NCI-H2107 treated with DMSO at 0.1 percent for 48 hours (cell line): ENCODE measurements around the gene CAPN7.

Source experiments
- DNase-seq: peaks from one replicate; lab custom pipeline; 2025; ENCODE audit not compliant: unreplicated experiment; lab: John Stamatoyannopoulos, UW

Gene CAPN7

DNA sequence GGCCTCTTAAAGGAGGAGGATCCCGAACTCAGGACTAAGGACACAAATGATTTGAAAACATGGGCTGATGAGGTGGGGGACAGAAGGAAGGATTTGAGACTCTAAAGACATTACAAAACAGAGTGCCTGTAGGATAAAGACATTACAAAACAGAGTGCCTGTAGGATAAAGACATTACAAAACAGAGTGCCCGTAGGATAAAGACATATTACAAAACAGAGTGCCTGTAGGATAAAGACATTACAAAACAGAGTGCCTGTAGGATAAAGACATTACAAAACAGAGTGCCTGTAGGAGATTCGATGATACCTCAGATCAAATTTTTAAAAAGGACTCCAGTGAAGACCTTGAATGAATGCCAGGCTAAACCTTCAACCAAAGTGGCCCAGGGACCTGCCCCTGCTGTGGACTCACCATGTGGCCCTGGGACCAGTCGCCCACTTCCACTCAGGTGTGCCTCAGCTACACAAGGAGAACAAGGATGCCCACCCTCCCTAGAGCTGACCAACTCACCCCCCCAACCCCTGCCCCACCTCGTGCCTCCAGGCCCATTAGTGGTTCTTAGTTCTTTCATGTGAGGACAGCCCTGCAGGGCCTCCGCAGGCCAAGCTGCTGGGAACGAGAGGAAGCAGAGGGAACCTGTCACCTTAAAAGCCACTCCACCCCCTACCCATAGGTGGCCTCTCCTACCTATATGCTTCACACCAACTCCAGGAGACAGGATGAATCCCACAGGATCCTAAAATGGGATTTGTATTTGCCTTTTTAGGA, 66.6 kb downstream of the CAPN7 start:
- no peak for DNase-seq

GRCh38 chr3:15273227-15273626, 67.2 kb downstream of the CAPN7 start:
- no peak for DNase-seq

- DNase-seq = no peak
These were observed 70.1 kb downstream of the CAPN7 start for GRCh38 chr3:15276028-15276724.

GRCh38 chr3:15277861-15278500, 71.9 kb downstream of the CAPN7 start:
- DNase-seq = no peak

DNA sequence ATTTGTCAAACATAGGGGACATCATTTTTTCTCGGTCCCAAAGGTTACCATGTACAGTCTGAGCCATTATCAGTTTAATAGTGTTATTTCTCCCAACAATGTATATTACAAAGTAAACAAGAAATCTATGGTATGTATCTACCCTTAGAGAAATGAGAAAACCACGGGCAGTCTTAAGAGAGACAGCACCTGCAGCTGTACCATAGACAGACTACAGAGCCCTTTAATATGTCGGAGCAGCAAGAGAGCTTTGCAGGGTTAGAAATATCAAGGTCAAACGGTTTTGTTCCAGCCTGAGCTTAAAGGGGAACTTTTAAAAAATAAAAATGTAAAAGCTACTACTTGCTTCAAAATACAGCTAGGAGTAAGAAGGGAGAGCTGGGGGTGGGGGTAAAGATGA, 73.2 kb downstream of the CAPN7 start:
- no peak for DNase-seq

- no peak for DNase-seq
These were observed 73.8 kb downstream of the CAPN7 start for GRCh38 chr3:15279671-15280402.

- DNase-seq = no peak
These were observed 74.9 kb downstream of the CAPN7 start for GRCh38 chr3:15280853-15281532.

GRCh38 chr3:15281817-15282216, 75.8 kb downstream of the CAPN7 start:
- DNase-seq = no peak

GRCh38 chr3:15283702-15284101, 77.7 kb downstream of the CAPN7 start:
- no peak for DNase-seq

GRCh38 chr3:15284121-15284889, 78.3 kb downstream of the CAPN7 start:
- peak; percentile 76 for DNase-seq

GRCh38 chr3:15286022-15286421, 80.0 kb downstream of the CAPN7 start:
- no peak for DNase-seq

DNA sequence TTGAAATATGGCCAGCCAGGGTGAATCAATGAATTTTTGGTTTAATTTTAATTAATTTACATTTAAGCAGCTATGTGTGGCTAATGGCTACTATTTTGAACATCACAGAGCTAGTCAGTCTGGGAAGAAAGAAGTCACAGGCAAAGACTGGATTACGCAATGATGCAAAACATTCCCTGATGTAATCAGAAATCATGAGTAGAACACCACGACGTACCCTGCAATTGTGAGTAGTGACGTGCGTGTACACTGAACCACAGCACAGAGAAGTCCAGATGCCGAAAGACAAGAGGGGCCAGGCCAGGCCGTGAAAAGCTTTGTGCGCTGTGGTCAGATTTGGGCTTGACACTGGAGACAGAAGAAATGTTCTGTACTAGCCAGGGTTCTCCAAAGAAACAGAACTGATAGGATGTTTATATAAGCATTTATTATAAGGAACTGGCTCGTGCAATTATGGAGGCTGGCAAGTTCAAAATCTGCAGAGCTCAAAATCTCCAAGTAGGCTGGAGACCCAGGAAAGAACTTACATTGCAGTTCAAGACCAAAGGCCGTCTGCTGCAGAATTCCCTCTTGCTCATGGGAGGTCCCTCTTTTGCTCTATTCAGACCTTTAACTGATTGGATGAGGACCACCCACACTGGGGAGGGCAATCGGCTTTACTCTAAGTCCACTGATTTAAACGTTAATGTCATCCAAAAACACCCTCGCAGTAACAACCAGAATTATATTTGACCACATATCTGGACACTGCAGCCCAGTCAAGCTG, 81.7 kb downstream of the CAPN7 start:
- no peak for DNase-seq

GRCh38 chr3:15288331-15289035, 82.4 kb downstream of the CAPN7 start:
- DNase-seq = no peak

DNA sequence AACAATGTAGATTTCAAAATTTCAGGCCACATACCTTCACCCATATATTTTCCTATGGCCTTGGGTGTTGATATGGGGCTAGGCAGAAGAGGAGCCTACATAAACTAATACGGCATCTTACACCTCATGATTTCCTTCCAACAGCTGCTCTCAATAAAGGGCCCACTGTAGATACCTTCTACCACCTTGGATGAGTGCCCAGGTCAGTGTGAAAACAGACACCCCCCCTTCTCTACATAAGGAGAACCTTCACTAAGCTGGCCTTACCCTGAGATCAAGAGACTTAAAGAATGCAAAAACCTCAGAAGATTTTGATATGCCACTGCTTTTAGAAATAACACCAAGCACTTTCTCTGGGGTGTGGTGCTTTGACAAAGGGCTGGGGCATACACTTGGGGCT, 83.6 kb downstream of the CAPN7 start:
- DNase-seq = no peak

- no peak for DNase-seq
These were observed 84.7 kb downstream of the CAPN7 start for GRCh38 chr3:15290736-15291135.

- no peak for DNase-seq
These were observed 85.8 kb downstream of the CAPN7 start for GRCh38 chr3:15291589-15292541.

DNA sequence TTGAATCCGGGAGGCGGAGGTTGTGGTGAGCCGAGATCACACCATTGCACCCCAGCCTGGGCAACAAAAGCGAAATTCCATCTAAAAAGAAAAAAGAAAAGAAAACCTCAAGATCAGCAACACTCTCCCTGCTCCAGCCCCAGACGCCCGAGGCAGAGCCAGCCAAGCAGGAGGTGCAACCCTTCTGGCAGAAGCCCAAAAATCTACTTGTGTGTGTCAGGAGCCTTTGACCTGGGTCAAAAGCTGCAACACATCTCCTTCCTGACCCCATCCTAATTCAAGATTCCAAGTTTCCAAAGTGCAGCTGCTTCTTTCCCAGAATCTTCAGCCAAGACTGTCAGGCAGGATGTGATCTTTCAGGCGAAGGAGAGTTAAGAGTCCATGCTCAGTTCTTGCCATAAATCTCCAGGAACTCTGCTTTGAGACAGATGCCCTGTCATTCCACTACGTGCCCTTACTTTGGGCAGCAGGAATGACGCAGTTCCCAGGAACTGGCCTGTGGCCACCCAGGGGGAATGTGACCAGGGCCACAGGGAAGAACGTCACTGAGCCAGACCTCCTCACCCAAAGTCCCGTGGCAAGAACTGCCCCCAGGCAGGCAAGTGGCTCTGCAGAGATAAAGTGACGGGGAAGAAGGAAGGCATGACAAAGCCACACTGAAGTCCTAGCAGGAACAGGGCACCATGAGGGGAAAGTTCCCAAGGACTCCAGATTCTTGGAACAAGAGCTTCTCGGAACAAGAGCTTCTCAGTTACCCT, 86.9 kb downstream of the CAPN7 start:
- no peak for DNase-seq
